Measurements from ENCODE around the gene RNASE8. TPM values are rescaled to one million over a fixed set of nuclear protein-coding genes. Genes with fewer than 3 reads are reported as not detected.

RNASE8 gene
- total RNA-seq, 1 donor from 2014 or later, result not detected

GRCh38 chr14:21098076-21098891 is 40.7 kb downstream of the RNASE8 start, which contains the start of gene ZNF219:
TSS of gene ZNF219 (minus strand) at chr14:21098655. CDS start at chr14:21093591, 5,064 bp downstream.
- Mint-ChIP-seq H3K4me1 (ENCODE audit: low read depth) (peaks cover 36% of the 10 kb centered on the region), H3K27ac (peak within 1 kb of the TSS; percentile 67)
- DNase-seq (ENCODE audit: low spot score), result no peak

DNA sequence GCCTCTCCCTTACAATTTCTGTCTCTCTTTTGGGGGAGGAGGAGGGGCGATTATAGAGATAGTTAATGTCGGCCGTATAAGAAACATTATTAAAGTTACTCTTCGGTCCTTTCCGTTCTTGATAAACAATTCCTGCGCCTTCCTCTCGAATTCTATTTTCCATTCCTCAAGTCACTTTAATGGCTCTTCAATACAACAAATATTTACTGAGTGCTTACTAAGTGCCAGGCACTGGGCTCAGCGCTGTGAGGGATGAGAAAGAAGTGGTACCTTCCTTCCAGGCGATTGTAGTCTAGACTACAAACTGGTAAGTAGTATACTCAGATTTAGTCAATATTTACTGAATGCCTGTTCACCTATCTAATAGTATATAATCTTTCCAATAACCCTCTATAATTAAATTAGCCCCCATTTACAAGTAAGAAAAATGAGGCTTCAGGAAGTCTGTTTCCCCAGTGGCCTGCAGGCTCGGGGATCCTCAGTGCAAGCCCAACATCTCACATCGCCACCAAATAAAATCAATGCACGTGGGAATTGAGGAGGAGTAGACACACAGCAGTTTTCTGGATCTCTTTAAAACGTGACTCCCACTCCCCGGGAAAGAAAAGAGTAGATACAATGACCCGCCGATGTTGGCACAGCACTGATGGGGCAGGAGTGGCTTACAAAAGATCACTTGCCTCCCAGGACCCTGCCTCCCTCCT is 41.4 kb downstream of the RNASE8 start:
- H3K27me3 Mint-ChIP-seq (ENCODE audit: low read depth), result peaks cover 10% of the 10 kb centered on the region
- H3K27ac Mint-ChIP-seq, result peak overlapping the region; percentile 51
- H3K4me1 Mint-ChIP-seq (ENCODE audit: low read depth), result peaks cover 37% of the 10 kb centered on the region
- DNase-seq (ENCODE audit: low spot score), result no peak
- peak overlapping the region; percentile 88 for H3K4me3 Mint-ChIP-seq (ENCODE audit: low read depth)
- intact Hi-C loops (cut with micrococcal nuclease), result no loop called here
- H3K9me3 Mint-ChIP-seq, result no peaks in the 10 kb centered on the region
- no peaks in the 10 kb centered on the region for H3K36me3 Mint-ChIP-seq (ENCODE audit: low read depth)

More at GRCh38 chr14:21098076-21098891, 40.7 kb downstream of the RNASE8 start, which contains the start of gene ZNF219:
- Mint-ChIP-seq H3K27me3 (ENCODE audit: low read depth) (peaks cover 14% of the 10 kb centered on the region), H3K36me3 (ENCODE audit: low read depth) (no peaks in the 10 kb centered on the region), H3K9me3 (no peaks in the 10 kb centered on the region), H3K4me3 (ENCODE audit: low read depth) (peak within 1 kb of the TSS; percentile 88)
- intact Hi-C loops (cut with micrococcal nuclease), result no loop called here

GRCh38 chr14:21099596-21099985 is 42.0 kb downstream of the RNASE8 start:
- Mint-ChIP-seq H3K27me3 (ENCODE audit: low read depth) (peaks cover 10% of the 10 kb centered on the region), H3K27ac (no peak overlapping the region), H3K36me3 (ENCODE audit: low read depth) (no peaks in the 10 kb centered on the region), H3K9me3 (no peaks in the 10 kb centered on the region), H3K4me1 (ENCODE audit: low read depth) (peaks cover 38% of the 10 kb centered on the region), H3K4me3 (ENCODE audit: low read depth) (peak overlapping the region; percentile 88)
- no peak for DNase-seq (ENCODE audit: low spot score)
- intact Hi-C loops (cut with micrococcal nuclease), result no loop called here

DNA sequence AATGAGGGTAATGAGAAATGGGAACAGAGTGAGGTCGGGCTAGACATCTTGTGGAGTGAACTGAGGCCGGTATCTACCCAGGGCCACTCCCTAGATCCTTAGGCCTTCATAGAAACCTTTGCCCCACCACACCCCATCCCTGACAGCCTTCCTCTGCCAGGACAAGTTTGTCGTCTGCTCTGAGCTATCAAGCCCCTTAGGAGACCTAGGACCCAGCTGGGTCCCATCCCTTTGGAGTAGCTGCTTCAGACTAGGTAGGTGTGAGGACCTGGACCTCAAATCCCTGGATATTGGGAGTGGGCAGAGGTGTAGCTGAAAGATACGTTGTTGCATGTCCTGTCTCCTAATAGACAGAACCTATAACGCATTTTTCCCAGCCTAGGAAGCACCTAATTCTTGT is 43.3 kb downstream of the RNASE8 start, which contains the start of gene TMEM253:
Gene TMEM253 (plus strand): TSS at position 136 of the 400 bp plus-strand sequence. CDS start 278 bp downstream, outside the sequence.
- Mint-ChIP-seq H3K4me3 (ENCODE audit: low read depth) (peak within 1 kb of the TSS; percentile 95), H3K36me3 (ENCODE audit: low read depth) (no peaks in the 10 kb centered on the region), H3K27ac (no peak within 1 kb of the TSS), H3K4me1 (ENCODE audit: low read depth) (peaks cover 43% of the 10 kb centered on the region), H3K27me3 (ENCODE audit: low read depth) (peaks cover 7% of the 10 kb centered on the region), H3K9me3 (no peaks in the 10 kb centered on the region)
- intact Hi-C loops (cut with micrococcal nuclease), result loop anchor here (5.0 kb wide), 2 partner anchors 166 to 644 kb away; partner anchors contain the start of genes APEX1 and HNRNPC
- DNase-seq (ENCODE audit: low spot score), result no peak

- peaks cover 6% of the 10 kb centered on the region for H3K27me3 Mint-ChIP-seq (ENCODE audit: low read depth)
- no peaks in the 10 kb centered on the region for H3K36me3 Mint-ChIP-seq (ENCODE audit: low read depth)
- H3K27ac Mint-ChIP-seq, result peak overlapping the region; percentile 52
- H3K4me3 Mint-ChIP-seq (ENCODE audit: low read depth), result peak overlapping the region; percentile 95
- no peak for DNase-seq (ENCODE audit: low spot score)
- H3K9me3 Mint-ChIP-seq, result no peaks in the 10 kb centered on the region
- intact Hi-C loops (cut with micrococcal nuclease), result loop anchor here (5.0 kb wide), 2 partner anchors 165 to 645 kb away; partner anchors contain the start of genes APEX1 and HNRNPC
- peaks cover 49% of the 10 kb centered on the region for H3K4me1 Mint-ChIP-seq (ENCODE audit: low read depth)
These were observed 44.3 kb downstream of the RNASE8 start for GRCh38 chr14:21101802-21102413.

DNA sequence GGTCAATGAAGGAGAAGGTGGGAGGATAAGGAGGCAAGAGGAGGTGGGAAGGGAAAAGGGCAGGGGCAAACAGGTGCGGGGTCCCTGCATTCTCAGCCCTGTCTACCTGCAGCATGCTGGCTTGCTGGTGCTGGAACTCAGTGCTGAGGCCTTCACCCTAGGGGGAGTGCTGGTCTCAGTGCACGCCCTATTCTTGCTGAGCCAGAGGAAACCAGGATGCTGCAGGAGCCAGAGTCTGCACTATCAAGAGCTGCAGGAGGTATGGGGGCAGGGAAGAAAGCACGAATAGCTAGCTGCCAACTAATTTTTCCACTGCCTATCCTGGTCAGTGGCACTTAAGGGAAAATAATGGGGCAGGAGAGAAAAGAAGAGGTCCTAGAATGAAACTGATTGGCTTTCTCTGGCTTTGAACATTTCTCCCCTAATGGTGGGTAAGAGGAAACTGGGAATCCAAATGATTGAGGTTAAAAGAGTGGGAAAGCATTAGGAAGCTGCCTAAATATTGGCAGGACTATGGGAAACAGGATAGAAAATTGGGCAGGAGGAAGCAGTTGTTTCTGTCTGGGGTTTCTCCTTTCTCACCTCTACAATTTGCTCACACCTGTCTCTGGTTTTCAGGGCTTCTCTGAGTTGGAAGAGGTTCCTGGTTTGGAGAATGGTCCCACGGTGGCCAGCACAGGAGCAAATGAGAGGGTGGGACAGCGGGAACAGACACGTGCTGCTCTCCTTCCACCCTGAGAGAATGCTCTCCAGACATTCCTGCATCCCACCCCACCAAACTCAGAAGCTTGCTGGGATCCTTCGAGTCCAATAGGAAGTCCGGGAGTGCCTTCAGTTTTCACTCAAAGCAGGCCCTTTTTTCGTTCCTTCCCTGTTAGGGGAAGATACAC is 45.1 kb downstream of the RNASE8 start:
- Mint-ChIP-seq H3K4me3 (ENCODE audit: low read depth) (peak overlapping the region; percentile 95), H3K27ac (peak overlapping the region; percentile 85), H3K36me3 (ENCODE audit: low read depth) (no peaks in the 10 kb centered on the region), H3K27me3 (ENCODE audit: low read depth) (peaks cover 3% of the 10 kb centered on the region), H3K9me3 (no peaks in the 10 kb centered on the region), H3K4me1 (ENCODE audit: low read depth) (peaks cover 46% of the 10 kb centered on the region)
- intact Hi-C loops (cut with micrococcal nuclease), result loop anchor here (1.0 to 5.0 kb wide), 3 partner anchors 15 to 645 kb away; partner anchors contain the start of genes APEX1 and HNRNPC
- DNase-seq (ENCODE audit: low spot score), result no peak

DNA sequence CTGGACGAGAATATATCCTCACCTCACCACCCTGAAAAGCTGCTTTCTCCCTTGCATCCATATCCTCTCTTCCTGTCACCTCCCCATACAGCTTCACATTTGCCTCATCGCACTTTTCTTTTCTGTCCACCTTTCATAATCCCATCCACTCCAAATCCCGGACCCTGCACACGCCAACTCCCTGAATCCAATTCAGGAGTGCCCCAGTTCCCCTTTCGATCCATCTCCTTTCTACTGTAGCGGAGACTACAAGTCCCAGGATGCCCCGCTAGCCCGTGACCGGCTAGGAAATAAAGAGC is 45.7 kb downstream of the RNASE8 start:
- Mint-ChIP-seq H3K27me3 (ENCODE audit: low read depth) (peaks cover 3% of the 10 kb centered on the region), H3K4me3 (ENCODE audit: low read depth) (peak overlapping the region; percentile 95), H3K36me3 (ENCODE audit: low read depth) (no peaks in the 10 kb centered on the region), H3K9me3 (no peaks in the 10 kb centered on the region), H3K4me1 (ENCODE audit: low read depth) (peaks cover 46% of the 10 kb centered on the region), H3K27ac (peak overlapping the region; percentile 85)
- intact Hi-C loops (cut with micrococcal nuclease), result loop anchor here (1.0 to 5.0 kb wide), 3 partner anchors 16 to 646 kb away; partner anchors contain the start of genes APEX1 and HNRNPC
- no peak for DNase-seq (ENCODE audit: low spot score)

GRCh38 chr14:21103710-21104447 is 46.3 kb downstream of the RNASE8 start:
- peaks cover 44% of the 10 kb centered on the region for H3K4me1 Mint-ChIP-seq (ENCODE audit: low read depth)
- intact Hi-C loops (cut with micrococcal nuclease), result loop anchor here (1.0 to 5.0 kb wide), 4 partner anchors 12 to 647 kb away; partner anchors contain the start of genes APEX1 and HNRNPC
- H3K27me3 Mint-ChIP-seq (ENCODE audit: low read depth), result peaks cover 3% of the 10 kb centered on the region
- peak overlapping the region; percentile 85 for H3K27ac Mint-ChIP-seq
- H3K36me3 Mint-ChIP-seq (ENCODE audit: low read depth), result no peaks in the 10 kb centered on the region
- no peaks in the 10 kb centered on the region for H3K9me3 Mint-ChIP-seq
- peak; percentile 91 for DNase-seq (ENCODE audit: low spot score)
- H3K4me3 Mint-ChIP-seq (ENCODE audit: low read depth), result peak overlapping the region; percentile 95

GRCh38 chr14:21104448-21105060 is 46.9 kb downstream of the RNASE8 start:
- H3K4me1 Mint-ChIP-seq (ENCODE audit: low read depth), result peaks cover 42% of the 10 kb centered on the region
- intact Hi-C loops (cut with micrococcal nuclease), result loop anchor here (1.0 to 5.0 kb wide), 3 partner anchors 12 to 647 kb away; partner anchors contain the start of genes APEX1 and HNRNPC
- H3K9me3 Mint-ChIP-seq, result no peaks in the 10 kb centered on the region
- DNase-seq (ENCODE audit: low spot score), result peak; percentile 56
- H3K36me3 Mint-ChIP-seq (ENCODE audit: low read depth), result no peaks in the 10 kb centered on the region
- peak overlapping the region; percentile 85 for H3K27ac Mint-ChIP-seq
- H3K4me3 Mint-ChIP-seq (ENCODE audit: low read depth), result peak overlapping the region; percentile 95
- H3K27me3 Mint-ChIP-seq (ENCODE audit: low read depth), result no peaks in the 10 kb centered on the region

GRCh38 chr14:21105095-21105494 is 47.5 kb downstream of the RNASE8 start:
- peak overlapping the region; percentile 95 for H3K4me3 Mint-ChIP-seq (ENCODE audit: low read depth)
- no peak overlapping the region for H3K27ac Mint-ChIP-seq
- H3K4me1 Mint-ChIP-seq (ENCODE audit: low read depth), result peaks cover 43% of the 10 kb centered on the region
- no peak for DNase-seq (ENCODE audit: low spot score)
- H3K27me3 Mint-ChIP-seq (ENCODE audit: low read depth), result no peaks in the 10 kb centered on the region
- H3K9me3 Mint-ChIP-seq, result no peaks in the 10 kb centered on the region
- intact Hi-C loops (cut with micrococcal nuclease), result no loop called here
- H3K36me3 Mint-ChIP-seq (ENCODE audit: low read depth), result no peaks in the 10 kb centered on the region

- H3K4me1 Mint-ChIP-seq (ENCODE audit: low read depth), result peaks cover 40% of the 10 kb centered on the region
- no peak overlapping the region for H3K27ac Mint-ChIP-seq
- no peak overlapping the region for H3K4me3 Mint-ChIP-seq (ENCODE audit: low read depth)
- no peaks in the 10 kb centered on the region for H3K9me3 Mint-ChIP-seq
- H3K27me3 Mint-ChIP-seq (ENCODE audit: low read depth), result no peaks in the 10 kb centered on the region
- intact Hi-C loops (cut with micrococcal nuclease), result loop anchor here (2.0 kb wide), 1 partner anchor 37 kb away; no protein-coding TSS in a partner anchor
- H3K36me3 Mint-ChIP-seq (ENCODE audit: low read depth), result no peaks in the 10 kb centered on the region
- DNase-seq (ENCODE audit: low spot score), result no peak
These were observed 48.5 kb downstream of the RNASE8 start for GRCh38 chr14:21106176-21106497.
